Colonic mucosa (tissue), 4 donors: ENCODE data around the gene NOLC1. TPM values are rescaled to one million over a fixed set of nuclear protein-coding genes. Genes with fewer than 3 reads are reported as not detected.

Source experiments
- DNase-seq: peaks from one replicate; pipeline ENCODE4 v3.0.0-alpha.2; 2020
- H3K27ac ChIP-seq: fragments of 200-600 bp; one replicate; pipeline ENCODE4 v1.8.0; 2021
- H3K27me3 ChIP-seq: fragments of 200-600 bp; one replicate; pipeline ENCODE4 v1.8.0; 2021
- H3K36me3 ChIP-seq: fragments of 200-600 bp; one replicate; pipeline ENCODE4 v1.8.0; 2021
- H3K4me1 ChIP-seq: fragments of 200-600 bp; one replicate; pipeline ENCODE4 v1.8.0; 2021; ENCODE audit warnings: mild to moderate bottlenecking
- H3K4me3 ChIP-seq: fragments of 200-600 bp; one replicate; pipeline ENCODE4 v1.8.0; 2021
- H3K9ac ChIP-seq, 2 donors: one replicate each; pipeline ENCODE4 v1.7.0; 2013; ENCODE audit warnings: control low read depth in 2 of 2, low read depth in 2 of 2, low read length in 2 of 2
- H3K9me3 ChIP-seq: fragments of 200-600 bp; one replicate; pipeline ENCODE4 v1.8.0; 2021
- CTCF ChIP-seq: fragments of 200-600 bp; IDR thresholded peaks from one replicate; pipeline ENCODE4 v1.8.0; 2022; ENCODE audit warnings: antibody characterized with exemption, mild to moderate bottlenecking
- intact Hi-C: fragments of 100-400 bp; cut with DNase I; formaldehyde crosslinking; loops from one replicate; pipeline ENCODE4 v1.14.1; 2022
- total RNA-seq, 2 donors: library from RNA; stranded (reverse); fragmentation: NEBNext Ultra II Directional in 1 of 2; extraction: Animal tissue kit (Norgen Biotek cat#: 25700) in 1 of 2; gene quantifications; one replicate each; pipeline ENCODE4 v1.2.1, GENCODE V29; 2021
- donor health status: healthy.
- donor health status: DM: no; HTN: no; CAD: no.
- donor health status: DM: no; HTN: no; CAD: no.

The NOLC1 gene
- total RNA-seq, 2 donors from 2014 or later, result 34.5 to 68.2 TPM

- H3K27ac ChIP-seq, result no peak overlapping the region
- peaks cover 10% of the 10 kb centered on the region for H3K4me1 ChIP-seq
- peaks cover 4% of the 10 kb centered on the region for H3K36me3 ChIP-seq
- no peak overlapping the region for H3K4me3 ChIP-seq
- intact Hi-C loops, result no loop called here
- DNase-seq, result no peak
- no peaks in the 10 kb centered on the region for H3K27me3 ChIP-seq
- no peaks in the 10 kb centered on the region for H3K9me3 ChIP-seq
- H3K9ac ChIP-seq, result no peak overlapping the region
- TF ChIP-seq CTCF, result no peak
Observed at GRCh38 chr10:102154466-102155116, 2.4 kb downstream of the NOLC1 start.

GRCh38 chr10:102157224-102157623, 5.0 kb downstream of the NOLC1 start:
- intact Hi-C loops, result no loop called here
- Histone ChIP-seq H3K9me3 (no peaks in the 10 kb centered on the region), H3K4me1 (peaks cover 10% of the 10 kb centered on the region), H3K4me3 (no peak overlapping the region), H3K9ac (no peak overlapping the region), H3K36me3 (peaks cover 21% of the 10 kb centered on the region), H3K27ac (no peak overlapping the region), H3K27me3 (no peaks in the 10 kb centered on the region)
- DNase-seq, result no peak
- no peak for TF ChIP-seq CTCF

GRCh38 chr10:102159051-102159597, 6.9 kb downstream of the NOLC1 start:
- no peak overlapping the region for H3K27ac ChIP-seq
- H3K36me3 ChIP-seq, result peaks cover 21% of the 10 kb centered on the region
- H3K9ac ChIP-seq, result no peak overlapping the region
- H3K4me3 ChIP-seq, result no peak overlapping the region
- intact Hi-C loops, result no loop called here
- TF ChIP-seq CTCF, result no peak
- no peaks in the 10 kb centered on the region for H3K9me3 ChIP-seq
- H3K4me1 ChIP-seq, result no peaks in the 10 kb centered on the region
- no peak for DNase-seq
- H3K27me3 ChIP-seq, result no peaks in the 10 kb centered on the region

- intact Hi-C loops, result loop anchor here (10.0 kb wide), 1 partner anchor 195 kb away; no protein-coding TSS in a partner anchor
- H3K4me3 ChIP-seq, result no peak overlapping the region
- H3K9me3 ChIP-seq, result no peaks in the 10 kb centered on the region
- no peaks in the 10 kb centered on the region for H3K27me3 ChIP-seq
- no peak overlapping the region for H3K27ac ChIP-seq
- H3K36me3 ChIP-seq, result peaks cover 21% of the 10 kb centered on the region
- no peak for TF ChIP-seq CTCF
- DNase-seq, result no peak
- H3K4me1 ChIP-seq, result no peaks in the 10 kb centered on the region
- H3K9ac ChIP-seq, result no peak overlapping the region
Observed at GRCh38 chr10:102159831-102160230, 7.6 kb downstream of the NOLC1 start.

- Histone ChIP-seq H3K9ac (no peak overlapping the region), H3K36me3 (peaks cover 21% of the 10 kb centered on the region), H3K4me3 (no peak overlapping the region), H3K27ac (no peak overlapping the region), H3K27me3 (no peaks in the 10 kb centered on the region), H3K9me3 (no peaks in the 10 kb centered on the region), H3K4me1 (no peaks in the 10 kb centered on the region)
- no peak for TF ChIP-seq CTCF
- intact Hi-C loops, result loop anchor here (10.0 kb wide), 1 partner anchor 191 kb away; no protein-coding TSS in a partner anchor
- DNase-seq, result no peak
Observed at GRCh38 chr10:102163342-102163989, 11.3 kb downstream of the NOLC1 start.
